NCI-H345 treated with DMSO at 0.1 percent for 48 hours (cell line): Measurements from ENCODE around the gene C6orf47.

Experiments
- DNase-seq: peaks from one replicate; lab custom pipeline; 2025; ENCODE audit not compliant: unreplicated experiment; lab: John Stamatoyannopoulos, UW

The C6orf47 gene

GRCh38 chr6:31661262-31662123 lies 915 bp upstream of the C6orf47 start:
- no peak for DNase-seq

DNA sequence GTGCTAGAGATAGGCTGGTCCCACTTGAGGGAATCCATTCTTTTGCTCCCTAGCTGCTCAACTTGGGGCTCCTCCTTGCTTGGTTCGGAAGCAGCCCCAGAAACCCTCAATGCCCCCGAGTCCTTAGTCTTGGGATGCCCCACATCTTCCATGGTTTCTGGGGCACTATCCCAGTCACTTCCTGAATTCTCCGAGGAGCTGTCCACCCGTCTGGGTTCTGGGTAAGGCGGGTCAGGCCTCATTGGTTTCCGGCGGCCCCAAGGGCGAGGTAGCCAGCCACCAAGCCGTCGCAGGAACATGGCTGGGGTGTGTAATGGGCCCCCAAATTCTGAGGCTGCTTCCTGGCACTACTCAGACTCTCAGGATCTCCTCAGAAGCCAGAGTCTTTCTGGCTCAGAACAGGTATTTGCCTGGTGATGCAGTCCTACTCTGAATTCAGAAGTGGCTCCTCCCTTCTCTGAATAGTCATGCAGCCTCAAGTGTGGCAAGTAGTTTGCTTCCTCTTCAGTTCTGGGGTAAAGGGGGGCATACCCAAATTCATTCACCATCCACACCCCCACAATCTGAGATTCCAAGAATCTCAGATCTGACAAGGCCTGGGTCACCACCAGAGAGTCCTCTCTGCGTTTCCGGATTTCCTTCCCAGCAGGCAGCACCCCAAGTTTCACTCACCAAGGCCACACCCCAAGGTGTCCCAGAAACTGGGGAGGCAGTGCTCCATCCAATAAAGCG lies 763 bp downstream of the C6orf47 start:
- no peak for DNase-seq

GRCh38 chr6:31658983-31659648 lies 1.5 kb downstream of the C6orf47 start:
- DNase-seq, result no peak

- no peak for DNase-seq
Observed at GRCh38 chr6:31658158-31658688, 2.4 kb downstream of the C6orf47 start.

- DNase-seq, result no peak
Observed at GRCh38 chr6:31657406-31658157, 3.0 kb downstream of the C6orf47 start.

GRCh38 chr6:31655349-31656237 lies 5.0 kb downstream of the C6orf47 start, which contains the start of gene APOM:
APOM (plus strand) TSS chr6:31655894; CDS start chr6:31655967, 73 bp downstream.
- DNase-seq, result no peak

- no peak for DNase-seq
Observed at GRCh38 chr6:31654574-31655348, 5.8 kb downstream of the C6orf47 start.

- no peak for DNase-seq
Observed at GRCh38 chr6:31652925-31653724, 7.5 kb downstream of the C6orf47 start.

DNA sequence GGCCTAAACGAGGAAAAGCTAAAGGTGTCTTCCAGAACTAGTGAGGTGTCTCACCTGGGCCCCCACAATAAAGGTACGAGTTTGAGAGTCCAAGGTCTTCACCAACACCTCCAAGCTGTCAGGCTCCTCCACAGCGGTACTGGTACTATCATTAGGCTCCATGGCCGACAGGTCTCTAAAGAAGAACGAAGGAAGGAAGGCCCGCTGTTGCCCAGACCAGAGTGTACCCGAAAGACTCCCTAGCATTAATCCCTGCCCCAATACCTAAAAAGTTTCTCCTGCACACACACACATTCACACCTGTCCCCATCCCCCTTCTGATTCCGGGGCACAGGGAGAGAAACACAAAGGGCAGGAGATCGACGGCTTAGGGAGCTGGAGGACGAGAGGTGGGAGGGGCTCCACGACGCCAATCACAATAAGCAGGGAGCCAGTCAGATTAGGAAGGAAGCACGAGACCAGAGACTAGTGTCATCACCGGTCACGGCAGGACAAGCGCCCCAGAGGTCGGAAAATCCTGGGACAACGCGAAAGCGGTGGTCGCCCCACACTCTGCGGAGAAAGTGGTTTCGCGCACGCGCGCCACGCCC lies 8.9 kb downstream of the C6orf47 start:
- peak; percentile 26 for DNase-seq

GRCh38 chr6:31645325-31645724 lies 15.3 kb downstream of the C6orf47 start:
- DNase-seq, result no peak

DNA sequence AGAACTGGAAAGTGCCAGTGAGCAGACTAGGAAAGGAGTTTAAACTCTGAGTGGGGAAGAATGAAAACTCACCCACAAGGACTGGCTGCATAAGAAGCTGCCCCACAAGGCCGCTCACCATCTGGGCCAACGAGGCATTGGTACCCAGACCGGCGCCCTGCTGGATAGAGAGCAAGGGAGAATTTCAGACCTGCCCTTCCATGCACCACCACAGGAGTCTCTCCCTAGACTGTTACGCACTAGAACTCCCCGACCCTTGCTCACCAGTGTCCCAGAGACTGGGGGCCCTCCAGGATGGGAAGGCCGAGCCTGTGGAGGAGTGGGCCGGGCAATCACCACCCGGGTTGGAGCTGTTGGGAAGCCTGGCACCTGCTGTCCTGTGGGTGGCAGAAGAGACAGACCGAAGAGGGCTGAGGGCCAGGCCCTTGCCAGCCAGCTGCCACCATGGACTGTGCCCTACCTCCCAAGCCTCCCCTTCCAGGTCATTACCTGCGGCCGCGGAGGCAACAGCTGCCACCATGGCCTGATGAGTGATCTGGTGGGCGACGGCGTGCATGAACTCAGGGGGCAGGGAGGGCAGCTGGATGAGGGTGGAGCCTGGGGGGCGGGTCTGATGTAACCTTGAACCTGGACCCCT lies 16.6 kb downstream of the C6orf47 start:
- DNase-seq, result no peak

- DNase-seq, result no peak
Observed at GRCh38 chr6:31642798-31643570, 17.6 kb downstream of the C6orf47 start.

GRCh38 chr6:31641370-31641769 lies 19.2 kb downstream of the C6orf47 start:
- DNase-seq, result no peak

DNA sequence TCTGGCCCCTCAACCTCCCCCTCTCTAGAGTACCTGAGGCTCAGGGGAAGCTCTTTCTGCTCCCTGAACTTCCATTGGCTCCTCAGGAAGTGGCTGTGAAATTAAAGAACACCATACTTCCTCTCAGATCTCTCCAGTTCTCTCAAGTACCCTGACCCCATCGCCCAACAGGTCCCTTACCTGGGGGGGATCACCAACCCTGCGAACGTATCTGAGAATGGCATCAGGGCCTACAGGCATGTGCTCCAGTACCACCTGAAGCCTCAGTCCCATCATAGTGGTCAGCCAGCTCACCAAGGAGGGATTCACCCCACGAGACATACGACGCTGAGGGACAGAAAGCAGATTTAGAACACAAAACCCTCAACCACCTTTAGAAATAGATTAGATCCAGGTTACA lies 20.0 kb downstream of the C6orf47 start:
- DNase-seq, result no peak

DNA sequence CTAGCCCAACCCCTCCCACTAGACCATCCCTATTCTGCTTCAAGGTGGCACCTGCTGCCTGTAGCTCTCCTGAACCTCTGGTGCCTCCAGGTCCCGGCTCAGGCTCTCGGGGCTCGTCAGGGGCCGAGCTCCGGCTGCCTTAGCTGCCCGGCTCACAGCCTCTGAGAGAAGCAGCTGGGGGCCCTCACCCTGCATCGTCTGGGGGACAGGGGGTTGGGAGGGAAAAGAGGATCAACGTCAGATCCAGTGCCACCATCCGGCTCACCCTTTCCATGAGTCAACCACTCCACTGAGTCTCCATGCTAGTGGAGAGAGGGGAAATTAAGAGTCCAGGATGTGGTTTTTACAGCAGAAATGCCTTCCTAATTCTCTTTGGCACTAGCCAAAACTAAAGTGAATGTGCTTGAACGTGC lies 21.1 kb downstream of the C6orf47 start:
- DNase-seq, result no peak

DNA sequence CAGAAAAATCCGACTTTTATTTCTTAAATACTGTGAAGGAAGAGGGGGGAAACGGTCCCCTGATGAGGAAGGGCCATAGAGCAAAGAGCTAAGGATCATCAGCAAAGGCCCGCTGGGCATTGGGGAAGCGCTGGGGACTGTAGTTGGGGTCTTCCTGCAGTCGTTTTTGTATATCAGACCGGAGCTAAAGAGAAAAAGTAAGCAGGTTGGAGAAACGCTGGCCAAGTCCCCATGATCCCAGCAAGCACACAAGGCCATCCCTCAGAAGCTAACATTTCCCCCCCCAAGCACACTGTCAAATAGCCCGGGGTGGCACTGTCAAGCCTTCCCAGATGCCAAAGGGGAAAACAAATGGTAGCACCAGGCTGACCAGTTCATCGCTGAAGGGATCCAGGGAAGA lies 21.5 kb downstream of the C6orf47 start:
- no peak for DNase-seq
